Measurements from ENCODE around the gene NAP1L4. TPM values are rescaled to one million over a fixed set of nuclear protein-coding genes. Genes with fewer than 3 reads are reported as not detected.
A peak's percentile ranks its signal among the peaks of the same experiment; 100 is the strongest.

NAP1L4 gene
- total and polyA plus RNA-seq, 2 experiments from 2014 or later: 68.8 to 121 TPM

DNA sequence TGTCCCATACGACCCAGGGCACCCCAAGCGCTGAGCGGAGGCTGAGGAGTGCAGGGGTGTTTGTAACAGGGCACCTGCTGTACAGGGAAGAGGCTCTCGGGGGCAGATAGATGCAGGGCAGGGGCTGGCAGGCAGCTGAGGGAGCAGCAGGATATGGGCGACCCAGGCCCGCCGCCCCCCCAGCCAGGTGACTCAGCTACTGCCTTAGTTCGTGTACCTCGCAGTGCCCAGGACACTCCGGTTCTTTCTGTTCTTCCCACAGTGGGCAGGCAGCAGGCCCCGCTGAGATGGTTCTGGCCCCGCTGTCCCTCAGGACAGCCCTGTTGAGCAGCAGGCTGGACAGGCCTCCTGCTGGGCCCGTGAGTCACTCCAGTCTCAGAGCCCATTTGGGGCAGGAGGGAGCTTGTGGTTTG, 79.1 kb downstream of the NAP1L4 start:
- H3K79me2 ChIP-seq (ENCODE audit: insufficient read depth): no peaks in the 10 kb centered on the region
- DNase-seq: peak; percentile 71
- no peak overlapping the region for H2AFZ ChIP-seq
- no peak overlapping the region for H3K4me2 ChIP-seq (ENCODE audit: unreplicated experiment)
- no peak overlapping the region for H3K9ac ChIP-seq
- H3K27me3 ChIP-seq (replicated peaks; ENCODE audit: insufficient read depth): no peaks in the 10 kb centered on the region
- H3K9me2 ChIP-seq (ENCODE audit: insufficient read depth): no peaks in the 10 kb centered on the region
- H3K4me1 ChIP-seq (ENCODE audit: insufficient read depth): peaks cover 13% of the 10 kb centered on the region
- 62 to 70% methylated on average over 10 to 13 of the region's 13 CpGs for WGBS, 2 experiments (ENCODE audit: low coverage in 1 of 2, low lambda C conversion rate in 2 of 2, missing lambda C conversion rate in 2 of 2)
- no peak for TF ChIP-seq EZH2phosphoT487 (IDR thresholded peaks at IDR 0.05; ENCODE audit: insufficient read depth, low read depth)
- TF ChIP-seq EZH2 (IDR thresholded peaks at IDR 0.05; ENCODE audit: insufficient read depth, poor library complexity, severe bottlenecking): no peak
- no peak overlapping the region for H3K27ac ChIP-seq
- H3K4me3 ChIP-seq: no peak overlapping the region
- H3F3A ChIP-seq (ENCODE audit: insufficient read depth): no peaks in the 10 kb centered on the region
- in situ Hi-C loops (cut with MboI): no loop called here
- no peaks in the 10 kb centered on the region for H4K20me1 ChIP-seq (ENCODE audit: insufficient read depth)
- H3K9me3 ChIP-seq (ENCODE audit: low read depth): no peaks in the 10 kb centered on the region
- no peaks in the 10 kb centered on the region for H3K36me3 ChIP-seq (ENCODE audit: low read depth)

DNA sequence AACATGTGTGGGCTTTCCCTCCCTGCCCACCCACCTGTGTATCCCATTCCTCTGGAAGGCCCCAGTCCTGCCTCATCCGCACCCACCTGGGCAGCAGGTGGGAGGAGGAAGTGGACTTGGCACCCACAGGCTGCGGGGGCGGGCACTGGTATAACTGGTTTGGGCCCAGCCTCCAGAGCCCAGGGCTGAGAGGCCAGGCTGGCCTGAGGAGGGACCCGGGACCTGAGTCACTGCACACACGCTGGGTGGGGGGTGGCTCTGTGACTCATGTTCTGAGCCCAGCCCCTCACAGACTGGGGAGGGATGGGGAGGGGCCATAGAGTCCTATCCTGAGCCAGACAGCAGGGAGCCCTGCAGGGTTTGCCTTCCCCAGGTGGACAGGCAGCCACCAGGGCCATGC, 79.6 kb downstream of the NAP1L4 start:
- Histone ChIP-seq H3K36me3 (ENCODE audit: low read depth) (no peaks in the 10 kb centered on the region), H3K9me2 (ENCODE audit: insufficient read depth) (no peaks in the 10 kb centered on the region), H4K20me1 (ENCODE audit: insufficient read depth) (no peaks in the 10 kb centered on the region), H3K9ac (no peak overlapping the region), H3F3A (ENCODE audit: insufficient read depth) (no peaks in the 10 kb centered on the region), H3K27me3 (replicated peaks; ENCODE audit: insufficient read depth) (no peaks in the 10 kb centered on the region), H3K79me2 (ENCODE audit: insufficient read depth) (no peaks in the 10 kb centered on the region), H3K27ac (no peak overlapping the region), H3K4me1 (ENCODE audit: insufficient read depth) (peaks cover 13% of the 10 kb centered on the region), H2AFZ (no peak overlapping the region), H3K9me3 (ENCODE audit: low read depth) (no peaks in the 10 kb centered on the region), H3K4me2 (ENCODE audit: unreplicated experiment) (no peak overlapping the region), H3K4me3 (no peak overlapping the region)
- WGBS, 2 experiments (ENCODE audit: low coverage in 1 of 2, low lambda C conversion rate in 2 of 2, missing lambda C conversion rate in 2 of 2): 30 to 38% methylated on average over 5 of the region's 5 CpGs
- peak; percentile 83 for DNase-seq
- in situ Hi-C loops (cut with MboI): no loop called here
- TF ChIP-seq EZH2phosphoT487 (IDR thresholded peaks at IDR 0.05; ENCODE audit: insufficient read depth, low read depth) (no peak), EZH2 (IDR thresholded peaks at IDR 0.05; ENCODE audit: insufficient read depth, poor library complexity, severe bottlenecking) (no peak)

DNA sequence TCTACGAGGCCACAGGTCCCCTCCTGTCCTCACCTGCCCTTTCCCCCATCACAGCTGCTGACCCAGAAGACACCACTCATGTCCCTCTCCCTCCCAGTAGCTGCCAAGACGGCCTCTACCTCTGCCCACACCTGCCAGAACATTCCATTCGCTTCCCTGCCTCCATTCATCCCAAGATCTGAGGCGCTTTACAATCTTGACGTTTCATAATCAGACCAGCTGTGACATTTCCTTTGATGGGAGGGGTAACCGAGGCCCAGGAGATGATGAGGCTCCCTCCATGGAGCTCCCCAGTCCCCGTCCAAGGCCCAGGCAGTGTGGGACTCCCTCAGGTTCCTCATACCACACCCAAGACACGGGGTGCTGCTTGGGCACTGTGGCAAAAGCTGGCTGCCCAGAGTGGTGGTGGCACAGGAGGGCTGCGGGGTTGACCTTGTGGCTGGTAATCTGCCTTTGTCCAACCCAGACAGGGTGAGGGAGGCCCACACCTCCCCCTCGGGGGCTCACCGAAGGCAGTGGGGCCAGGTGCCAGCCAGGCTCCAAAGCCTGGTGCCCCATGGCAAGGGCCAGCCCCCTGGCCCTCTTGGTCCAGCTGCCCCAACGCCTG, 80.2 kb downstream of the NAP1L4 start:
- Histone ChIP-seq H3K36me3 (ENCODE audit: low read depth) (no peaks in the 10 kb centered on the region), H3K4me2 (ENCODE audit: unreplicated experiment) (no peak overlapping the region), H3F3A (ENCODE audit: insufficient read depth) (no peaks in the 10 kb centered on the region), H3K4me3 (no peak overlapping the region), H3K9me2 (ENCODE audit: insufficient read depth) (no peaks in the 10 kb centered on the region), H3K9ac (no peak overlapping the region), H3K27ac (no peak overlapping the region), H3K79me2 (ENCODE audit: insufficient read depth) (no peaks in the 10 kb centered on the region), H2AFZ (no peak overlapping the region), H3K9me3 (ENCODE audit: low read depth) (no peaks in the 10 kb centered on the region), H4K20me1 (ENCODE audit: insufficient read depth) (no peaks in the 10 kb centered on the region), H3K27me3 (replicated peaks; ENCODE audit: insufficient read depth) (no peaks in the 10 kb centered on the region), H3K4me1 (ENCODE audit: insufficient read depth) (peaks cover 13% of the 10 kb centered on the region)
- in situ Hi-C loops (cut with MboI): no loop called here
- DNase-seq: no peak
- TF ChIP-seq EZH2phosphoT487 (IDR thresholded peaks at IDR 0.05; ENCODE audit: insufficient read depth, low read depth) (no peak), EZH2 (IDR thresholded peaks at IDR 0.05; ENCODE audit: insufficient read depth, poor library complexity, severe bottlenecking) (no peak)
- 89 to 90% methylated on average over 9 to 11 of the region's 12 CpGs for WGBS, 2 experiments (ENCODE audit: low coverage in 1 of 2, low lambda C conversion rate in 2 of 2, missing lambda C conversion rate in 2 of 2)

DNA sequence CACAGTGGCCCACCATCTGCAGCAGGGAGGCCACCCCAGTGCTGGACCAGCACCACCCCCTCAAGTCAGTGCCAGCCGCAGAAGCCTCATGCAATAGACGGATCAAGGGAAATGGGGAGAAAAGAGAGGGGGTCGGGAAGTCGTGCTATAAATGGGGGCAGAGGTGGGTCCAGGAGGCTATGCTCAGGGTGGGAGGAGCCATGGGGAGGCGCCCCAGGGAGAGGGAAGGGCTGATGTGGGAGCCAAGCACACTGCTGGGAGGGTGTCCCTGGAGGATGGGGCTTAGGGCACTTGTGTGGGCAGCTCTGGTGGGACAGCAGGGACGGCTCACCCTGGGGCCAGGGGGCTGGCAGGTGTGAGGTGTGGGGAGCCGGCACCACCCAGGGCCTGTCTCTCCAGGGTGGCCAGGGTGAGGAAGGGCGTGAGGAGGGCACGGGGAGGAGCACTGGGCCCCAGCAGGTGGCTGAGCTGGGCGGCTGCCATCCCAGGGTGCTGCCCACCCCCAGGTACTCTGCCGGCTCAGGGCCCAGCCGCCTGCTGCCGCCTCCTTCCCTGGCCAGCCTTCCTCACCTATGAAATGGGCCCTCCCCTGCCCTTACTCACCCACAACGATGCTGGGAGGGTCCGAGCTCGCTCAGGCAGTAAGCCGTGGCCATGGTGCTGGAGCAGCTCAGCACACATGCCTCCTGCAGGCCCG, 80.9 kb downstream of the NAP1L4 start:
- H3K27ac ChIP-seq: no peak overlapping the region
- H3K79me2 ChIP-seq (ENCODE audit: insufficient read depth): no peaks in the 10 kb centered on the region
- peaks cover 13% of the 10 kb centered on the region for H3K4me1 ChIP-seq (ENCODE audit: insufficient read depth)
- 93 to 95% methylated on average over 14 to 18 of the region's 18 CpGs for WGBS, 2 experiments (ENCODE audit: low coverage in 1 of 2, low lambda C conversion rate in 2 of 2, missing lambda C conversion rate in 2 of 2)
- no peaks in the 10 kb centered on the region for H3K9me2 ChIP-seq (ENCODE audit: insufficient read depth)
- H3K9ac ChIP-seq: no peak overlapping the region
- no peak overlapping the region for H3K4me2 ChIP-seq (ENCODE audit: unreplicated experiment)
- H2AFZ ChIP-seq: no peak overlapping the region
- H3K36me3 ChIP-seq (ENCODE audit: low read depth): no peaks in the 10 kb centered on the region
- H3F3A ChIP-seq (ENCODE audit: insufficient read depth): no peaks in the 10 kb centered on the region
- no peak for DNase-seq
- H3K27me3 ChIP-seq (replicated peaks; ENCODE audit: insufficient read depth): no peaks in the 10 kb centered on the region
- H4K20me1 ChIP-seq (ENCODE audit: insufficient read depth): no peaks in the 10 kb centered on the region
- in situ Hi-C loops (cut with MboI): no loop called here
- TF ChIP-seq EZH2phosphoT487 (IDR thresholded peaks at IDR 0.05; ENCODE audit: insufficient read depth, low read depth) (no peak), EZH2 (IDR thresholded peaks at IDR 0.05; ENCODE audit: insufficient read depth, poor library complexity, severe bottlenecking) (no peak)
- no peaks in the 10 kb centered on the region for H3K9me3 ChIP-seq (ENCODE audit: low read depth)
- no peak overlapping the region for H3K4me3 ChIP-seq
